Panc1 (cell line): ENCODE measurements around the gene MATN4.

Source experiments
- CTCF ChIP-seq: fragments of 450-650 bp; IDR thresholded peaks from 2 replicates; pipeline ENCODE4 v1.5.1; 2017; ENCODE audit warnings: mild to moderate bottlenecking
- POLR2AphosphoS5 ChIP-seq: IDR thresholded peaks from 2 replicates; pipeline ENCODE4 v1.6.1; 2012; ENCODE audit warnings: mild to moderate bottlenecking, low read depth, low read length, moderate library complexity
- REST ChIP-seq, 2 experiments: IDR thresholded peaks; 2 replicates each; pipeline ENCODE4 v1.6.1; 2011 to 2012; ENCODE audit warnings: low read depth in 2 of 2, control low read depth in 1 of 2, low read length in 1 of 2, mild to moderate bottlenecking in 1 of 2, moderate library complexity in 1 of 2; ENCODE audit not compliant: insufficient read depth in 1 of 2
- SIN3A ChIP-seq: IDR thresholded peaks from 2 replicates; pipeline ENCODE4 v1.6.1; 2012; ENCODE audit warnings: low read depth, mild to moderate bottlenecking, low read length, moderate library complexity, borderline replicate concordance; ENCODE audit not compliant: insufficient read depth
- TCF7L2 ChIP-seq: IDR thresholded peaks from 2 replicates; pipeline ENCODE4 v1.6.1; 2011; ENCODE audit warnings: mild to moderate bottlenecking, low read depth, low read length, inconsistent platforms

- TF ChIP-seq CTCF: no peak
- no peak for TF ChIP-seq POLR2AphosphoS5
- TF ChIP-seq REST (IDR thresholded peaks at IDR 0.05; ENCODE audit: insufficient read depth in 1 of 2, low read depth in 2 of 2, low read length in 1 of 2): no peak
- no peak for TF ChIP-seq TCF7L2
- no peak for TF ChIP-seq SIN3A
These were observed 49.8 kb downstream of the MATN4 start for GRCh38 chr20:45258259-45258658.
